RWPE2 (cell line): ENCODE measurements around the gene GPRC5D.

Source experiments
- ATAC-seq: fragments of 200-7000 bp; cut with Tn5 transposase; 3 replicates; pipeline ENCODE4 v1.9.1; 2021; ENCODE audit warnings: low read depth
- DNase-seq: peaks from one replicate; pipeline ENCODE4 v3.0.0-alpha.2; 2020; ENCODE audit warnings: low spot score
- H3K27ac ChIP-seq: fragments of 450-650 bp; 2 replicates; pipeline ENCODE4 v1.5.1; 2017; ENCODE audit warnings: mild to moderate bottlenecking; ENCODE audit not compliant: poor library complexity, severe bottlenecking
- H3K27me3 ChIP-seq: fragments of 250-450 bp; sonication (Bioruptor Pico); 2 replicates; pipeline ENCODE4 v1.5.1; 2021; ENCODE audit warnings: mild to moderate bottlenecking, moderate library complexity; ENCODE audit not compliant: insufficient read depth, poor library complexity, severe bottlenecking
- H3K36me3 ChIP-seq: fragments of 250-450 bp; sonication (Bioruptor Pico); 2 replicates; pipeline ENCODE4 v1.5.1; 2020; ENCODE audit warnings: low read depth, mild to moderate bottlenecking, moderate library complexity
- H3K4me1 ChIP-seq: fragments of 250-450 bp; sonication (Bioruptor Pico); 2 replicates; pipeline ENCODE4 v1.5.1; 2021; ENCODE audit warnings: mild to moderate bottlenecking, moderate library complexity; ENCODE audit not compliant: insufficient read depth, poor library complexity, severe bottlenecking
- H3K4me3 ChIP-seq: fragments of 250-450 bp; sonication (Bioruptor Pico); 2 replicates; pipeline ENCODE4 v1.5.1; 2021; ENCODE audit warnings: mild to moderate bottlenecking, moderate library complexity; ENCODE audit not compliant: severe bottlenecking
- H3K9me3 ChIP-seq: fragments of 250-450 bp; sonication (Bioruptor Pico); 2 replicates; pipeline ENCODE4 v1.5.1; 2021; ENCODE audit warnings: mild to moderate bottlenecking, moderate library complexity; ENCODE audit not compliant: severe bottlenecking
- TF ChIP-seq, protein P1 (sequence below): fragments of 450-650 bp; IDR thresholded peaks from one replicate; pipeline ENCODE4 v1.5.1; 2017; ENCODE audit warnings: mild to moderate bottlenecking, moderate library complexity; ENCODE audit not compliant: poor library complexity, severe bottlenecking

The GPRC5D gene

DNA sequence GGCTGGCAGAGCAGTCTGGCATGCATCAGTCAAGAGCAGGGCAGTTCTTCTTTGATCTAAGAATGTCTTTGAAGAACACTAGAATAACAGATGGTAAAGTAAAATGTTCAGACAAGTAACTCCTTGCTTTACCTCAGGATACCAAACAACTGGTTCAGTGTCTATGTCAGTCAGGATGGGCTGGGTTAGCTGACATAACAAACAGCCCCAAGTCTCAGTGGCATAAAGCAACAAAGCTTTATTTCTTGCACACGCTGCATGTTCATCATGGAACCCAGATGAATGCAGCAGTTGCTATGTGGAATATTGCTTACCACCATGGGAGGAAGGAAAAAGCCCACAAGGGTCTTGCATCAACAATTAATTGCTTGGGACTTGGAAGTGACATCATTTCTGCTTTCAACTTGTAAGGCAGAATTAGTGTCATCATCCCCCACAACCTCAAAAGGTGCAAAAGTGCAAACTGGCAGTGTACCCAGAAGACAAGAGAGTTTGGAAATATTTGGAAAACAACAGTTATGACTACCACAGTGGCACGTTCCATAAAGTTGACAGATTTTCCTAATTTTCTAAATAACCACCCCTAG lies 21.2 kb downstream of the GPRC5D start:
- TF ChIP-seq, protein P1, sequence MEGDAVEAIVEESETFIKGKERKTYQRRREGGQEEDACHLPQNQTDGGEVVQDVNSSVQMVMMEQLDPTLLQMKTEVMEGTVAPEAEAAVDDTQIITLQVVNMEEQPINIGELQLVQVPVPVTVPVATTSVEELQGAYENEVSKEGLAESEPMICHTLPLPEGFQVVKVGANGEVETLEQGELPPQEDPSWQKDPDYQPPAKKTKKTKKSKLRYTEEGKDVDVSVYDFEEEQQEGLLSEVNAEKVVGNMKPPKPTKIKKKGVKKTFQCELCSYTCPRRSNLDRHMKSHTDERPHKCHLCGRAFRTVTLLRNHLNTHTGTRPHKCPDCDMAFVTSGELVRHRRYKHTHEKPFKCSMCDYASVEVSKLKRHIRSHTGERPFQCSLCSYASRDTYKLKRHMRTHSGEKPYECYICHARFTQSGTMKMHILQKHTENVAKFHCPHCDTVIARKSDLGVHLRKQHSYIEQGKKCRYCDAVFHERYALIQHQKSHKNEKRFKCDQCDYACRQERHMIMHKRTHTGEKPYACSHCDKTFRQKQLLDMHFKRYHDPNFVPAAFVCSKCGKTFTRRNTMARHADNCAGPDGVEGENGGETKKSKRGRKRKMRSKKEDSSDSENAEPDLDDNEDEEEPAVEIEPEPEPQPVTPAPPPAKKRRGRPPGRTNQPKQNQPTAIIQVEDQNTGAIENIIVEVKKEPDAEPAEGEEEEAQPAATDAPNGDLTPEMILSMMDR = no peak
- no peak overlapping the region for H3K27ac ChIP-seq
- no peak overlapping the region for H3K4me3 ChIP-seq
- ATAC-seq (no peak), DNase-seq (no peak)
- no peaks in the 10 kb centered on the region for H3K36me3 ChIP-seq
- H3K4me1 ChIP-seq = peaks cover 5% of the 10 kb centered on the region
- H3K9me3 ChIP-seq = no peaks in the 10 kb centered on the region
- no peaks in the 10 kb centered on the region for H3K27me3 ChIP-seq

DNA sequence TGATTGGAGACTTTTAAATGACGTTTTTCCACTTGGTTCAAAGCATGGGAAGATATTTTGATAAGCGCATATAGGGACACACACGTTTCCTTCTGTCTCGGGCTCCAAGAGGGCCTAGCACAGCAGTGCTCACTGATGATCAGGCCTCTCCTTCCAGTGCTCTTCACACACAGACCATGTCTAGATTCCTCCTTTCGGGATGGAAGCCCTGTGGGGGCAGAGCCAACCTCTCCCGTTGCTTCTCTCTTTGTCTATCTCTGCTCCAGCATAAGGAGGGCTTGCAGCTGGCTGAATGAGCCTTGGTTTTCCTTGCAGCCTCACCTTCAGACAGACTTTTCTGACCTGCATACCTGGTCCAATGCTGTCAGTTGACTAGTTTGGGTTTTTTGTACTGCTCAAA lies 22.3 kb downstream of the GPRC5D start:
- Histone ChIP-seq H3K27ac (no peak overlapping the region), H3K9me3 (no peaks in the 10 kb centered on the region), H3K36me3 (no peaks in the 10 kb centered on the region), H3K4me3 (no peak overlapping the region), H3K27me3 (no peaks in the 10 kb centered on the region), H3K4me1 (peaks cover 5% of the 10 kb centered on the region)
- DNase-seq (no peak), ATAC-seq (no peak)
- TF ChIP-seq, protein P1 = no peak

DNA sequence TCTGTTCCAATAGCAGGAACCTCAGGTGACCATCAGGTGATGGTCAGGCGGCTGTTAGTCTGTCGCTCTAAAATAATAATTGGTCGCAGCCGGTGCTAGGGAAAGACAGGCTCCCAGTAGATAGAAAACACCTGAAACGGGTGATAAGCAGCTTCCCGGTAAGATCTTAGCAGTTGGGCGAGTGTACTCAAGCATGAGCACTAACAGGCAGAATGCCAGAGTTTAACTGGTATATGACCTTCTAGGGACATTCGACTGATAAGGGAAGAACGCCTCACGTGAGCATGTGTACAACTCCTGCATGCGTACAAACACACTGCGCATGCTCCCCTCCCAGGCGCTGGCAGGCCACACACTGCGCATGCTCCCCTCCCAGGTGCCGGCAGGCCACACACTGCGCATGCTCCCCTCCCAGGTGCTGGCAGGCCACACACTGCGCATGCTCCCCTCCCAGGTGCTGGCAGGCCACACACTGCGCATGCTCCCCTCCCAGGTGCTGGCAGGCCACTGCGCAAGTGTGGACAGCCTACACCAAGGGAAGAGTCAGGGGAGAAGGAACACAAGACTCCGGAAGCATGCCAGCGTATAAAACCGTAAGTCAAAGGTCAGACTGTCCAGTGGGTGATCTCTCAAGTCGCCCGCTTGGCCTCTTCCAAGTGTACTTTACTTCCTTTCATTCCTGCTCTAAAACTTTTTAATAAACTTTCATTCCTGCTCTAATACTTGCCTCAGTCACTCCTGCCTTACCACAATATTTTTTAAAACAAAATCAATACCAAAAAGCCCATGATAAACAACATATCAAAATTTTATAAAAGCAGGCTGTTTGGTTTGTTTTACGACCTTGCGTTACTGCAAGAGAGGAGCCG lies 24.5 kb downstream of the GPRC5D start:
- no peaks in the 10 kb centered on the region for H3K27me3 ChIP-seq
- DNase-seq (peak; percentile 60), ATAC-seq (peak; percentile 79)
- peak overlapping the region; percentile 57 for H3K27ac ChIP-seq
- peak overlapping the region; percentile 42 for H3K4me3 ChIP-seq
- no peaks in the 10 kb centered on the region for H3K9me3 ChIP-seq
- peaks cover 5% of the 10 kb centered on the region for H3K4me1 ChIP-seq
- TF ChIP-seq, protein P1 = no peak
- H3K36me3 ChIP-seq = no peaks in the 10 kb centered on the region

DNA sequence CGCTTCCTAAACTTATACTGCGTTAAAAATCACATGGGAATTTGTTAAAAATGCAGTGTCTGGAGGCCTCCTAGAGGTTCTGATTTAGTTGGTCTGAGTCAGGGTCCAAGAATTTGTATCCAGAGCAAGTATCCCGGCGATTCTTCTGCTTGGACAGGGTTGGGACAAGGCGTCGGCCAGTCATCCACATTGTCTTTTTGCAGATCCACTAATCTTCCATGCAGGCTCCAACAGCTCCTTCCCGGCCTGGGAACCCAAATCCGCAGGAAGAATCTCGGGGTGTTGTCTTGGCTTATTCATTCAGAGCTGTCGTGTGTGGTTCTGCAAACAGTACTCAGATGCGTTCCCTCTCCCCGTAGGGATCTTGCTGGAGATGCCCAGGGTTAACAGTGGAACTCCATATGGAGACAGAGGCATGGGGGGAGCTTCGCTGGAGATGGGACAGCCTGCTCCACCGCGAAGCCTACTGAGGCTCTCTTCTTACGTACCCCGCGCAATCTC lies 25.3 kb downstream of the GPRC5D start:
- Histone ChIP-seq H3K9me3 (no peaks in the 10 kb centered on the region), H3K36me3 (no peaks in the 10 kb centered on the region), H3K27ac (peak overlapping the region; percentile 57), H3K4me1 (peaks cover 5% of the 10 kb centered on the region), H3K27me3 (no peaks in the 10 kb centered on the region), H3K4me3 (no peak overlapping the region)
- TF ChIP-seq, protein P1 = no peak
- ATAC-seq (peak; percentile 49; the same call in 2 of the 3 replicates), DNase-seq (no peak)
